Colonic mucosa (tissue), 4 donors: Measurements from ENCODE around the gene GNA15. TPM values are rescaled to one million over a fixed set of nuclear protein-coding genes. Genes with fewer than 3 reads are reported as not detected.

Source experiments
- DNase-seq: peaks from one replicate; pipeline ENCODE4 v3.0.0-alpha.2; 2020
- H3K27ac ChIP-seq: fragments of 200-600 bp; one replicate; pipeline ENCODE4 v1.8.0; 2021
- H3K27me3 ChIP-seq: fragments of 200-600 bp; one replicate; pipeline ENCODE4 v1.8.0; 2021
- H3K36me3 ChIP-seq: fragments of 200-600 bp; one replicate; pipeline ENCODE4 v1.8.0; 2021
- H3K4me1 ChIP-seq: fragments of 200-600 bp; one replicate; pipeline ENCODE4 v1.8.0; 2021; ENCODE audit warnings: mild to moderate bottlenecking
- H3K4me3 ChIP-seq: fragments of 200-600 bp; one replicate; pipeline ENCODE4 v1.8.0; 2021
- H3K9ac ChIP-seq, 2 donors: one replicate each; pipeline ENCODE4 v1.7.0; 2013; ENCODE audit warnings: control low read depth in 2 of 2, low read depth in 2 of 2, low read length in 2 of 2
- H3K9me3 ChIP-seq: fragments of 200-600 bp; one replicate; pipeline ENCODE4 v1.8.0; 2021
- CTCF ChIP-seq: fragments of 200-600 bp; IDR thresholded peaks from one replicate; pipeline ENCODE4 v1.8.0; 2022; ENCODE audit warnings: antibody characterized with exemption, mild to moderate bottlenecking
- intact Hi-C: fragments of 100-400 bp; cut with DNase I; formaldehyde crosslinking; loops from one replicate; pipeline ENCODE4 v1.14.1; 2022
- total RNA-seq, 2 donors: library from RNA; stranded (reverse); fragmentation: NEBNext Ultra II Directional in 1 of 2; extraction: Animal tissue kit (Norgen Biotek cat#: 25700) in 1 of 2; gene quantifications; one replicate each; pipeline ENCODE4 v1.2.1, GENCODE V29; 2021
- donor health status: healthy.
- donor health status: DM: no; HTN: no; CAD: no.
- donor health status: DM: no; HTN: no; CAD: no.

Gene GNA15
- total RNA-seq, 2 donors from 2014 or later = 1.6 to 6.6 TPM

- Histone ChIP-seq H3K9ac (no peak overlapping the region), H3K36me3 (peaks cover 6% of the 10 kb centered on the region)
These were observed 70.6 kb downstream of the GNA15 start for GRCh38 chr19:3206216-3206953.

GRCh38 chr19:3207461-3208242 is 71.8 kb downstream of the GNA15 start:
- no peak for TF ChIP-seq CTCF
- Histone ChIP-seq H3K27ac (no peak overlapping the region), H3K9ac (no peak overlapping the region), H3K4me1 (no peaks in the 10 kb centered on the region), H3K36me3 (peaks cover 6% of the 10 kb centered on the region), H3K9me3 (no peaks in the 10 kb centered on the region), H3K27me3 (no peaks in the 10 kb centered on the region), H3K4me3 (no peak overlapping the region)
- intact Hi-C loops = no loop called here
- no peak for DNase-seq

More at GRCh38 chr19:3206216-3206953, 70.6 kb downstream of the GNA15 start:
- Histone ChIP-seq H3K4me3 (no peak overlapping the region), H3K9me3 (no peaks in the 10 kb centered on the region), H3K4me1 (no peaks in the 10 kb centered on the region), H3K27me3 (no peaks in the 10 kb centered on the region), H3K27ac (no peak overlapping the region)
- no peak for TF ChIP-seq CTCF
- DNase-seq = no peak
- intact Hi-C loops = no loop called here

GRCh38 chr19:3208317-3209207 is 72.7 kb downstream of the GNA15 start:
- TF ChIP-seq CTCF = no peak
- Histone ChIP-seq H3K4me1 (no peaks in the 10 kb centered on the region), H3K9ac (no peak overlapping the region), H3K36me3 (peaks cover 6% of the 10 kb centered on the region), H3K9me3 (no peaks in the 10 kb centered on the region), H3K27me3 (no peaks in the 10 kb centered on the region), H3K27ac (no peak overlapping the region), H3K4me3 (no peak overlapping the region)
- DNase-seq = no peak
- intact Hi-C loops = no loop called here

- DNase-seq = peak; percentile 68
- H3K27me3 ChIP-seq = no peaks in the 10 kb centered on the region
- intact Hi-C loops = no loop called here
- H3K4me3 ChIP-seq = no peak overlapping the region
- H3K4me1 ChIP-seq = no peaks in the 10 kb centered on the region
- no peak overlapping the region for H3K9ac ChIP-seq
- H3K27ac ChIP-seq = no peak overlapping the region
- TF ChIP-seq CTCF = peak; percentile 55
- peaks cover 6% of the 10 kb centered on the region for H3K36me3 ChIP-seq
- no peaks in the 10 kb centered on the region for H3K9me3 ChIP-seq
These were observed 74.6 kb downstream of the GNA15 start for GRCh38 chr19:3210347-3211017.

GRCh38 chr19:3211191-3211590 is 75.4 kb downstream of the GNA15 start:
- no peak for DNase-seq
- H3K36me3 ChIP-seq = peaks cover 1% of the 10 kb centered on the region
- H3K4me3 ChIP-seq = no peak overlapping the region
- no peaks in the 10 kb centered on the region for H3K4me1 ChIP-seq
- no peak overlapping the region for H3K27ac ChIP-seq
- no peak for TF ChIP-seq CTCF
- no peaks in the 10 kb centered on the region for H3K9me3 ChIP-seq
- H3K9ac ChIP-seq = no peak overlapping the region
- no peaks in the 10 kb centered on the region for H3K27me3 ChIP-seq
- intact Hi-C loops = no loop called here
